ENCODE measurements around the gene CLSTN1. TPM values are rescaled to one million over a fixed set of nuclear protein-coding genes. Genes with fewer than 3 reads are reported as not detected.
A peak's percentile ranks its signal among the peaks of the same experiment; 100 is the strongest.

Gene CLSTN1
- total RNA-seq, 1 donor from 2014 or later = 179 TPM

GRCh38 chr1:9688599-9688998 lies 135.2 kb downstream of the CLSTN1 start:
- H3K27ac Mint-ChIP-seq (ENCODE audit: unreplicated experiment) = peak overlapping the region; percentile 47
- no peaks in the 10 kb centered on the region for H3K36me3 Mint-ChIP-seq (ENCODE audit: unreplicated experiment)
- no peaks in the 10 kb centered on the region for H3K9me3 Mint-ChIP-seq (ENCODE audit: unreplicated experiment)
- peaks cover 33% of the 10 kb centered on the region for H3K4me1 Mint-ChIP-seq (ENCODE audit: unreplicated experiment)
- no peak for TF ChIP-seq CTCF (IDR thresholded peaks at IDR 0.05)
- DNase-seq (ENCODE audit: extremely low spot score, unreplicated experiment) = no peak
- no peaks in the 10 kb centered on the region for H3K27me3 Mint-ChIP-seq (ENCODE audit: unreplicated experiment)
- H3K4me3 Mint-ChIP-seq (ENCODE audit: unreplicated experiment) = peak overlapping the region; percentile 79

GRCh38 chr1:9687874-9688582 lies 135.7 kb downstream of the CLSTN1 start:
- no peaks in the 10 kb centered on the region for H3K36me3 Mint-ChIP-seq (ENCODE audit: unreplicated experiment)
- DNase-seq (ENCODE audit: extremely low spot score, unreplicated experiment) = no peak
- no peaks in the 10 kb centered on the region for H3K27me3 Mint-ChIP-seq (ENCODE audit: unreplicated experiment)
- no peak for TF ChIP-seq CTCF (IDR thresholded peaks at IDR 0.05)
- peak overlapping the region; percentile 47 for H3K27ac Mint-ChIP-seq (ENCODE audit: unreplicated experiment)
- no peaks in the 10 kb centered on the region for H3K9me3 Mint-ChIP-seq (ENCODE audit: unreplicated experiment)
- H3K4me1 Mint-ChIP-seq (ENCODE audit: unreplicated experiment) = peaks cover 32% of the 10 kb centered on the region
- H3K4me3 Mint-ChIP-seq (ENCODE audit: unreplicated experiment) = peak overlapping the region; percentile 79

GRCh38 chr1:9687120-9687873 lies 136.5 kb downstream of the CLSTN1 start:
- no peaks in the 10 kb centered on the region for H3K36me3 Mint-ChIP-seq (ENCODE audit: unreplicated experiment)
- H3K4me1 Mint-ChIP-seq (ENCODE audit: unreplicated experiment) = peaks cover 32% of the 10 kb centered on the region
- peak; percentile 87 for DNase-seq (ENCODE audit: extremely low spot score, unreplicated experiment)
- no peak for TF ChIP-seq CTCF (IDR thresholded peaks at IDR 0.05)
- no peaks in the 10 kb centered on the region for H3K9me3 Mint-ChIP-seq (ENCODE audit: unreplicated experiment)
- H3K27ac Mint-ChIP-seq (ENCODE audit: unreplicated experiment) = peak overlapping the region; percentile 81
- H3K27me3 Mint-ChIP-seq (ENCODE audit: unreplicated experiment) = no peaks in the 10 kb centered on the region
- H3K4me3 Mint-ChIP-seq (ENCODE audit: unreplicated experiment) = peak overlapping the region; percentile 79

- Mint-ChIP-seq H3K9me3 (ENCODE audit: unreplicated experiment) (no peaks in the 10 kb centered on the region), H3K4me1 (ENCODE audit: unreplicated experiment) (peaks cover 12% of the 10 kb centered on the region), H3K4me3 (ENCODE audit: unreplicated experiment) (no peak overlapping the region)
Observed at GRCh38 chr1:9684801-9685200, 139.0 kb downstream of the CLSTN1 start.

More at GRCh38 chr1:9684801-9685200, 139.0 kb downstream of the CLSTN1 start:
- Mint-ChIP-seq H3K27me3 (ENCODE audit: unreplicated experiment) (no peaks in the 10 kb centered on the region), H3K27ac (ENCODE audit: unreplicated experiment) (no peak overlapping the region), H3K36me3 (ENCODE audit: unreplicated experiment) (no peaks in the 10 kb centered on the region)
- DNase-seq (ENCODE audit: extremely low spot score, unreplicated experiment) = no peak
- no peak for TF ChIP-seq CTCF (IDR thresholded peaks at IDR 0.05)

Measured in osteocyte (in vitro differentiated cells).